SK-N-DZ (cell line): ENCODE data around the gene SLC1A2.

ENCODE experiments used
- small RNA-seq, 2 experiments: library from RNA; depleted of rRNA; stranded (forward); fragments of <200 nt; gene quantifications; one replicate each; pipeline ENCODE3, GENCODE V24; 2014

The SLC1A2 gene

Small RNAs within 50 kb of the gene (small RNA-seq; reads per million reads assigned to genes)
- gene AC090625.1 = 0 reads per million in 2 experiments
